ENCODE results near the gene CASTOR1. TPM values are rescaled to one million over a fixed set of nuclear protein-coding genes. Genes with fewer than 3 reads are reported as not detected.

Gene CASTOR1
- total and polyA plus RNA-seq, 7 donors: 5.3 to 15.0 (median 9.2) TPM; not detected in 1

- Histone ChIP-seq H3K36me3 (peaks cover 0 to 12% (median 0%) of the 10 kb centered on the region in 4 donors), H3K4me3 (no peak overlapping the region), H3K4me1 (peaks cover 0 to 88% (median 80%) of the 10 kb centered on the region in 4 donors), H3K27me3 (no peaks in the 10 kb centered on the region), H3K27ac (peak overlapping the region in 3 of 4 donors; percentile 12 to 41 (median 27)), H3K9me3 (no peaks in the 10 kb centered on the region)
- WGBS, 2 donors: 80 to 90% methylated on average over 2 of the region's 2 CpGs
- TF ChIP-seq EP300 (IDR thresholded peaks at IDR 0.05): no peak
- TF ChIP-seq, protein P1, sequence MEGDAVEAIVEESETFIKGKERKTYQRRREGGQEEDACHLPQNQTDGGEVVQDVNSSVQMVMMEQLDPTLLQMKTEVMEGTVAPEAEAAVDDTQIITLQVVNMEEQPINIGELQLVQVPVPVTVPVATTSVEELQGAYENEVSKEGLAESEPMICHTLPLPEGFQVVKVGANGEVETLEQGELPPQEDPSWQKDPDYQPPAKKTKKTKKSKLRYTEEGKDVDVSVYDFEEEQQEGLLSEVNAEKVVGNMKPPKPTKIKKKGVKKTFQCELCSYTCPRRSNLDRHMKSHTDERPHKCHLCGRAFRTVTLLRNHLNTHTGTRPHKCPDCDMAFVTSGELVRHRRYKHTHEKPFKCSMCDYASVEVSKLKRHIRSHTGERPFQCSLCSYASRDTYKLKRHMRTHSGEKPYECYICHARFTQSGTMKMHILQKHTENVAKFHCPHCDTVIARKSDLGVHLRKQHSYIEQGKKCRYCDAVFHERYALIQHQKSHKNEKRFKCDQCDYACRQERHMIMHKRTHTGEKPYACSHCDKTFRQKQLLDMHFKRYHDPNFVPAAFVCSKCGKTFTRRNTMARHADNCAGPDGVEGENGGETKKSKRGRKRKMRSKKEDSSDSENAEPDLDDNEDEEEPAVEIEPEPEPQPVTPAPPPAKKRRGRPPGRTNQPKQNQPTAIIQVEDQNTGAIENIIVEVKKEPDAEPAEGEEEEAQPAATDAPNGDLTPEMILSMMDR (IDR thresholded peaks at IDR 0.05): no peak
- intact Hi-C loops (cut with DNase I): no loop called here
- no peak for DNase-seq
Observed at GRCh38 chr22:30321461-30321860, 32.2 kb upstream of the CASTOR1 start.

DNA sequence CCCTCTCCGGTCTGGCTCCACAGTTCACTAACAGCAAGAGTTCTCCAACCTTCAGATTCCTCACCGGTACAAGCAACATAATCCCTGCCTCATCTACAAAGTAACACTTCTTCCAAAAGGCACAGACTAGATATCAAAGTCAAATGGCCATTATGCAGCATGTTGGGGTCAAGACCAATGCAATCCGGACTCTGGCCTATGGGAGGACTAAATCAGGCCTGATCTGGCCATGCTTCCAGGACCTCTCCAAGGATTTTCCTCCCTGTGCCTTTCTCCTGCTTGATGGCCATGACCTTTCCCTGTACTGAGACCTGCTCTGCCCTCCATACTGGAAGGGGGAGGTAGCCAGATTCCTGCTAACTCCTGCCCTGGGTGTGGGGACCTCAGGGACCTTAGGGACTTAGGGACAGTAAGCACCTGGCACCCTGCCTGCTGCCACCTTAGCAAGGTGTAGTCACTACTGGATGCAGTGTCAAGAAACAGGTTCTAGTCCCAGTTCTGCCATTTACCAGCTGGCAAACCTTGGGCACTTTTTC, 30.8 kb upstream of the CASTOR1 start:
- DNase-seq: no peak
- Histone ChIP-seq H3K4me3 (no peak overlapping the region), H3K9me3 (no peaks in the 10 kb centered on the region), H3K4me1 (peaks cover 0 to 91% (median 84%) of the 10 kb centered on the region in 4 donors), H3K27me3 (no peaks in the 10 kb centered on the region), H3K36me3 (peaks cover 0 to 12% (median under 1%) of the 10 kb centered on the region in 4 donors), H3K27ac (no peak overlapping the region)
- 95 to 98% methylated on average over 3 of the region's 3 CpGs for WGBS, 2 donors
- intact Hi-C loops (cut with DNase I): no loop called here
- TF ChIP-seq, protein P1 (IDR thresholded peaks at IDR 0.05): no peak
- no peak for TF ChIP-seq POLR2A (IDR thresholded peaks at IDR 0.05)

DNA sequence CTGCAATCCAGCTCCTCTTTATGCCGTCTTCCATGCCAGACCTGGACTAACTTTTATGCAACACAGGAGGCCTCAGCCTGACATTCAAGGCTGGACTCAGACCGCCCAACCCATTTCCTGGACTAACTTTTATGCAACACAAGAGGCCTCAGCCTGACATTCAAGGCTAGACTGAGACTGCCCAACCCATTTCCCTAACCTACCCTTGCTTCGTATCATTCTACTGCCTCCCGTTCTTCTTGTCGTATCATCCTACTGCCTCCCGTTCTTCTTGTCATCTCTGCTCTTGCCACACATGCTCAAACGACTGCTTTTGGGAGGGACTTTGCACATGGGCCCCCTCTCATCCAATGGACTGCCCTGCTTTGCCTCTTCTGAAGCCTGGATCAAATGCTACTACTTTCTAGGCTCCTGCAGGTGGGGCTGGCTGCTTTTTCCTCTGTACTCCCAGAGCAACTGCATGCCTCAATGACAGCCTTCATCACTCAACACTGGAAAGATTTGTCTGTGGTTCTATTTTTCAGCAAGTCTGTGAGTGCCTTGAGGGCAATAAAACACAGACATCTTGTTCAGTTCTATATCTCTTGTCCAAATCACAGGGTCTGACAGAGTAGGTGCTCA, 29.6 kb upstream of the CASTOR1 start:
- Histone ChIP-seq H3K4me3 (no peak overlapping the region), H3K27ac (peak overlapping the region in 1 of 4 donors; percentile 12), H3K9me3 (no peaks in the 10 kb centered on the region), H3K4me1 (peaks cover 0 to 90% (median 80%) of the 10 kb centered on the region in 4 donors), H3K36me3 (peaks cover 0 to 12% (median 2%) of the 10 kb centered on the region in 4 donors), H3K27me3 (no peaks in the 10 kb centered on the region)
- intact Hi-C loops (cut with DNase I): no loop called here
- no peak for DNase-seq
- TF ChIP-seq EP300 (IDR thresholded peaks at IDR 0.05): no peak
- TF ChIP-seq, protein P1 (IDR thresholded peaks at IDR 0.05): no peak
- WGBS, 2 donors: 86 to 91% methylated on average over 7 of the region's 7 CpGs

GRCh38 chr22:30317778-30318177, 28.5 kb upstream of the CASTOR1 start:
- Histone ChIP-seq H3K27ac (no peak overlapping the region), H3K36me3 (peaks cover 0 to 12% (median 2%) of the 10 kb centered on the region in 4 donors), H3K4me1 (peaks cover 0 to 88% (median 77%) of the 10 kb centered on the region in 4 donors), H3K9me3 (no peaks in the 10 kb centered on the region), H3K27me3 (no peaks in the 10 kb centered on the region), H3K4me3 (no peak overlapping the region)
- TF ChIP-seq EP300 (IDR thresholded peaks at IDR 0.05): no peak
- TF ChIP-seq, protein P1 (IDR thresholded peaks at IDR 0.05): no peak
- TF ChIP-seq POLR2A (IDR thresholded peaks at IDR 0.05): no peak
- no peak for TF ChIP-seq POLR2AphosphoS5 (IDR thresholded peaks at IDR 0.05)
- intact Hi-C loops (cut with DNase I): no loop called here
- DNase-seq: no peak
- WGBS, 2 donors: 98 to 100% methylated on average over 1 of the region's 1 CpG

All from sigmoid colon (tissue), 7 donors.